ENCODE results near the gene CCDC107.

Gene CCDC107

GRCh38 chr9:35667939-35668338 is 9.8 kb downstream of the CCDC107 start:
- Histone ChIP-seq H3K9me3 (ENCODE audit: control insufficient read depth, insufficient read depth, low read depth, low read length) (no peaks in the 10 kb centered on the region), H3K27ac (ENCODE audit: extremely low read depth, low read depth, low read length) (no peak overlapping the region), H3K4me1 (ENCODE audit: control insufficient read depth, insufficient read depth, low read length) (no peaks in the 10 kb centered on the region), H3K4me3 (ENCODE audit: low read depth, low read length) (no peak overlapping the region), H3K36me3 (ENCODE audit: control insufficient read depth in 2 of 2, insufficient read depth in 1 of 2, low read length in 2 of 2) (peaks cover 0 to 11% of the 10 kb centered on the region in 2 experiments; a peak in 1 of 3 replicates)
- ChIA-PET POLR2A (no interaction called here), CTCF (interaction anchor here (14.5 kb wide), 1 partner anchor 26 kb away, joined by 157 read pairs; the partner anchor contains the start of gene TPM2)
- TF ChIP-seq ZNF366 (tag by site-specific recombination; conservative IDR thresholded peaks at IDR 0.05) = no peak
- no peak for TF ChIP-seq ZNF670 (tag by site-specific recombination; IDR thresholded peaks at IDR 0.05; ENCODE audit: low read depth)
- TF ChIP-seq ZNF394 (tag by site-specific recombination; IDR thresholded peaks at IDR 0.05; ENCODE audit: borderline replicate concordance) = no peak
- TF ChIP-seq ZNF423 (tag by site-specific recombination; IDR thresholded peaks at IDR 0.05) = no peak
- no peak for TF ChIP-seq MZF1 (tag by site-specific recombination; IDR thresholded peaks at IDR 0.05; ENCODE audit: borderline replicate concordance)
- TF ChIP-seq PBX3 (CRISPR knock-in tag; IDR thresholded peaks at IDR 0.05) = no peak
- TF ChIP-seq ZNF830 (tag by site-specific recombination; IDR thresholded peaks at IDR 0.05; ENCODE audit: low read depth) = no peak
- no peak for TF ChIP-seq OVOL3 (tag by site-specific recombination; IDR thresholded peaks at IDR 0.05)
- TF ChIP-seq HOXA7 (CRISPR knock-in tag; IDR thresholded peaks at IDR 0.05; ENCODE audit: borderline replicate concordance) = no peak
- TF ChIP-seq PRDM1 (tag by site-specific recombination; IDR thresholded peaks at IDR 0.05) = no peak
- TF ChIP-seq GLI2 (tag by site-specific recombination; IDR thresholded peaks at IDR 0.05; ENCODE audit: borderline replicate concordance, low read depth) = no peak
- no peak for TF ChIP-seq ZNF354C (tag by site-specific recombination; IDR thresholded peaks at IDR 0.05; ENCODE audit: borderline replicate concordance, low read depth)
- no peak for TF ChIP-seq ZNF121 (tag by site-specific recombination; IDR thresholded peaks at IDR 0.05)
- no peak for TF ChIP-seq ZFP69B (tag by site-specific recombination; IDR thresholded peaks at IDR 0.05)
- TF ChIP-seq SCRT1 (tag by site-specific recombination; IDR thresholded peaks at IDR 0.05; ENCODE audit: borderline replicate concordance) = no peak
- TF ChIP-seq ZNF169 (tag by site-specific recombination; IDR thresholded peaks at IDR 0.05) = no peak
- no peak for TF ChIP-seq SP7 (tag by site-specific recombination; IDR thresholded peaks at IDR 0.05)
- no peak for TF ChIP-seq ZNF114 (tag by site-specific recombination; IDR thresholded peaks at IDR 0.05)
- TF ChIP-seq ZBTB11 (tag by site-specific recombination; conservative IDR thresholded peaks at IDR 0.05; ENCODE audit: low read depth) = no peak

- Histone ChIP-seq H3K9me3 (ENCODE audit: control insufficient read depth, insufficient read depth, low read depth, low read length) (no peaks in the 10 kb centered on the region), H3K4me1 (ENCODE audit: control insufficient read depth, insufficient read depth, low read length) (no peaks in the 10 kb centered on the region), H3K27ac (ENCODE audit: extremely low read depth, low read depth, low read length) (no peak overlapping the region), H3K36me3 (ENCODE audit: control insufficient read depth in 2 of 2, insufficient read depth in 1 of 2, low read length in 2 of 2) (no peaks in the 10 kb centered on the region), H3K4me3 (ENCODE audit: low read depth, low read length) (no peak overlapping the region)
- POLR2A ChIA-PET = interaction anchor here (0.6 kb wide), 1 partner anchor 859 kb away, joined by 7 read pairs; no protein-coding TSS in a partner anchor
- CTCF ChIA-PET = interaction anchor here (1.0 to 2.3 kb wide), 2 partner anchors 12 to 63 kb away, joined by 3 to 9 read pairs; partner anchors contain the start of genes CCDC107, CREB3, RMRP and TLN1
- no peak for TF ChIP-seq ZNF677 (tag by site-specific recombination; IDR thresholded peaks at IDR 0.05)
- no peak for TF ChIP-seq ZNF239 (tag by site-specific recombination; IDR thresholded peaks at IDR 0.05)
- no peak for TF ChIP-seq ZNF76 (tag by site-specific recombination; IDR thresholded peaks at IDR 0.05; ENCODE audit: borderline replicate concordance, low read depth)
- no peak for TF ChIP-seq ELK4 (IDR thresholded peaks at IDR 0.05; ENCODE audit: borderline replicate concordance, low read depth, low read length)
- TF ChIP-seq ZNF302 (tag by site-specific recombination; IDR thresholded peaks at IDR 0.05; ENCODE audit: low read depth) = no peak
- TF ChIP-seq ZNF174 (tag by site-specific recombination; IDR thresholded peaks at IDR 0.05) = no peak
- no peak for TF ChIP-seq ZNF366 (tag by site-specific recombination; conservative IDR thresholded peaks at IDR 0.05)
- TF ChIP-seq ZNF391 (tag by site-specific recombination; IDR thresholded peaks at IDR 0.05; ENCODE audit: borderline replicate concordance, low read depth) = no peak
- no peak for TF ChIP-seq ZBTB21 (tag by site-specific recombination; IDR thresholded peaks at IDR 0.05)
- no peak for TF ChIP-seq ZNF132 (tag by site-specific recombination; IDR thresholded peaks at IDR 0.05; ENCODE audit: borderline replicate concordance)
- no peak for TF ChIP-seq ZIC2 (tag by site-specific recombination; IDR thresholded peaks at IDR 0.05)
- TF ChIP-seq ZSCAN30 (tag by site-specific recombination; IDR thresholded peaks at IDR 0.05) = no peak
- no peak for TF ChIP-seq GFI1B (tag by site-specific recombination; IDR thresholded peaks at IDR 0.05)
Observed at GRCh38 chr9:35669331-35670145, 11.4 kb downstream of the CCDC107 start.

Data from HEK293 (cell line).